GM12872 (cell line): ENCODE results near the gene TOPBP1.

Experiments
- CTCF ChIP-seq: IDR thresholded peaks from 3 replicates; pipeline ENCODE4 v1.5.1; 2011; ENCODE audit warnings: low read depth, mild to moderate bottlenecking, low read length, moderate library complexity; ENCODE audit not compliant: insufficient read depth

TOPBP1 gene

GRCh38 chr3:133661454-133662277, at the start of gene TOPBP1:
TOPBP1 (minus strand) TSS chr3:133661941; CDS start chr3:133661127, 814 bp downstream.
- no peak for TF ChIP-seq CTCF

GRCh38 chr3:133711013-133711412, 49.3 kb upstream of the TOPBP1 start:
- TF ChIP-seq CTCF: no peak

GRCh38 chr3:133709139-133709750, 47.5 kb upstream of the TOPBP1 start:
- no peak for TF ChIP-seq CTCF

GRCh38 chr3:133706033-133706432, 44.3 kb upstream of the TOPBP1 start:
- no peak for TF ChIP-seq CTCF

- TF ChIP-seq CTCF: no peak
Observed at GRCh38 chr3:133703915-133704314, 42.2 kb upstream of the TOPBP1 start.

GRCh38 chr3:133701435-133702358, 40.0 kb upstream of the TOPBP1 start:
- TF ChIP-seq CTCF: no peak

GRCh38 chr3:133700351-133700750, 38.6 kb upstream of the TOPBP1 start:
- no peak for TF ChIP-seq CTCF
